Measurements from ENCODE around the gene SYCP1. TPM values are rescaled to one million over a fixed set of nuclear protein-coding genes. Genes with fewer than 3 reads are reported as not detected.
"Not testable (repeated sequence)": the region's sequence is repeated elsewhere in the genome, so short reads cannot be mapped to it uniquely, and the experiment has no call there.

Gene SYCP1
- total and polyA plus RNA-seq, 2 experiments from 2014 or later = not detected

GRCh38 chr1:114821978-114822377, 32.7 kb upstream of the SYCP1 start:
- H3K4me3 ChIP-seq = no peak overlapping the region
- H4K20me1 ChIP-seq (ENCODE audit: insufficient read depth, poor library complexity, severe bottlenecking) = no peaks in the 10 kb centered on the region
- H3K79me2 ChIP-seq = no peaks in the 10 kb centered on the region
- no peaks in the 10 kb centered on the region for H3K9me2 ChIP-seq (replicated peaks; ENCODE audit: insufficient read depth)
- no peaks in the 10 kb centered on the region for H3K36me3 ChIP-seq (replicated peaks; ENCODE audit: insufficient read depth, low read depth)
- H3K4me1 ChIP-seq (ENCODE audit: insufficient read depth) = no peaks in the 10 kb centered on the region
- no peak overlapping the region for H3K4me2 ChIP-seq
- no peaks in the 10 kb centered on the region for H3K9me3 ChIP-seq (ENCODE audit: low read depth)
- no peak for DNase-seq (ENCODE audit: low spot score)
- H3K27ac ChIP-seq = no peak overlapping the region
- no peak overlapping the region for H2AFZ ChIP-seq
- TF ChIP-seq EZH2 (IDR thresholded peaks at IDR 0.05; ENCODE audit: borderline replicate concordance) = no peak
- TF ChIP-seq EZH2phosphoT487 (IDR thresholded peaks at IDR 0.05; ENCODE audit: low read depth, severe bottlenecking, unreplicated experiment) = no peak
- TF ChIP-seq CTCF (IDR thresholded peaks at IDR 0.05; ENCODE audit: poor library complexity) = no peak
- no peaks in the 10 kb centered on the region for H3K27me3 ChIP-seq

- H3K27ac ChIP-seq = no peak overlapping the region
- H3K36me3 ChIP-seq (replicated peaks; ENCODE audit: insufficient read depth, low read depth) = no peaks in the 10 kb centered on the region
- no peak overlapping the region for H3K4me2 ChIP-seq
- no peak for DNase-seq (ENCODE audit: low spot score)
- H2AFZ ChIP-seq = no peak overlapping the region
- H4K20me1 ChIP-seq (ENCODE audit: insufficient read depth, poor library complexity, severe bottlenecking) = no peaks in the 10 kb centered on the region
- H3K9me2 ChIP-seq (replicated peaks; ENCODE audit: insufficient read depth) = no peaks in the 10 kb centered on the region
- no peaks in the 10 kb centered on the region for H3K9me3 ChIP-seq (ENCODE audit: low read depth)
- 70% methylated on average over 5 of the region's 5 CpGs for WGBS (ENCODE audit: low lambda C conversion rate, missing lambda C conversion rate)
- no peaks in the 10 kb centered on the region for H3K27me3 ChIP-seq
- no peaks in the 10 kb centered on the region for H3K4me1 ChIP-seq (ENCODE audit: insufficient read depth)
- H3K4me3 ChIP-seq = no peak overlapping the region
- H3K79me2 ChIP-seq = no peaks in the 10 kb centered on the region
- no peak for TF ChIP-seq EZH2phosphoT487 (IDR thresholded peaks at IDR 0.05; ENCODE audit: low read depth, severe bottlenecking, unreplicated experiment)
- no peak for TF ChIP-seq EZH2 (IDR thresholded peaks at IDR 0.05; ENCODE audit: borderline replicate concordance)
- no peak for TF ChIP-seq CTCF (IDR thresholded peaks at IDR 0.05; ENCODE audit: poor library complexity)
Measured at GRCh38 chr1:114828251-114828650, 26.4 kb upstream of the SYCP1 start.

- H4K20me1 ChIP-seq (ENCODE audit: insufficient read depth, poor library complexity, severe bottlenecking); H3K4me3 ChIP-seq; H3K4me1 ChIP-seq (ENCODE audit: insufficient read depth); H2AFZ ChIP-seq; H3K79me2 ChIP-seq; H3K9me2 ChIP-seq (replicated peaks; ENCODE audit: insufficient read depth); H3K27ac ChIP-seq; DNase-seq (ENCODE audit: low spot score); H3K9me3 ChIP-seq (ENCODE audit: low read depth); H3K36me3 ChIP-seq (replicated peaks; ENCODE audit: insufficient read depth, low read depth); H3K4me2 ChIP-seq; H3K27me3 ChIP-seq: not testable (repeated sequence)
- WGBS (ENCODE audit: low lambda C conversion rate, missing lambda C conversion rate) = 86% methylated on average over 1 of the region's 1 CpG
Measured at GRCh38 chr1:114830075-114830474, 24.6 kb upstream of the SYCP1 start.

- Histone ChIP-seq H3K4me3 (no peak overlapping the region), H3K9me3 (ENCODE audit: low read depth) (no peaks in the 10 kb centered on the region), H4K20me1 (ENCODE audit: insufficient read depth, poor library complexity, severe bottlenecking) (no peaks in the 10 kb centered on the region), H3K4me1 (ENCODE audit: insufficient read depth) (no peaks in the 10 kb centered on the region), H3K36me3 (replicated peaks; ENCODE audit: insufficient read depth, low read depth) (no peaks in the 10 kb centered on the region), H3K27ac (no peak overlapping the region), H3K9me2 (replicated peaks; ENCODE audit: insufficient read depth) (no peaks in the 10 kb centered on the region), H3K27me3 (no peaks in the 10 kb centered on the region), H3K79me2 (no peaks in the 10 kb centered on the region), H3K4me2 (no peak overlapping the region), H2AFZ (no peak overlapping the region)
- TF ChIP-seq EZH2phosphoT487 (IDR thresholded peaks at IDR 0.05; ENCODE audit: low read depth, severe bottlenecking, unreplicated experiment) = no peak
- TF ChIP-seq CTCF (IDR thresholded peaks at IDR 0.05; ENCODE audit: poor library complexity) = no peak
- TF ChIP-seq EZH2 (IDR thresholded peaks at IDR 0.05; ENCODE audit: borderline replicate concordance) = no peak
- 82% methylated on average over 5 of the region's 5 CpGs for WGBS (ENCODE audit: low lambda C conversion rate, missing lambda C conversion rate)
- DNase-seq (ENCODE audit: low spot score) = no peak
Measured at GRCh38 chr1:114831276-114831994, 23.2 kb upstream of the SYCP1 start.
